Neural progenitor cell (in vitro differentiated cells): ENCODE results near the gene FIG4. TPM values are rescaled to one million over a fixed set of nuclear protein-coding genes. Genes with fewer than 3 reads are reported as not detected.

ENCODE experiments used
- DNase-seq: peaks from one replicate; pipeline ENCODE4 v3.0.0-alpha.2; 2016; ENCODE audit warnings: low spot score
- H2AFZ ChIP-seq: fragments of 200-600 bp; sonication (generic); replicated peaks from 2 replicates; pipeline ENCODE4 v1.6.1; 2016; ENCODE audit warnings: antibody characterized with exemption
- H3F3A ChIP-seq: fragments of 200-600 bp; sonication (generic); 2 replicates; pipeline ENCODE4 v1.6.1; 2016; ENCODE audit warnings: antibody characterized with exemption, low read depth
- H3K27ac ChIP-seq: fragments of 200-600 bp; sonication (generic); 2 replicates; pipeline ENCODE4 v1.5.1; 2016; ENCODE audit warnings: mild to moderate bottlenecking
- H3K27me3 ChIP-seq: fragments of 200-600 bp; sonication (generic); 2 replicates; pipeline ENCODE4 v1.6.1; 2016; ENCODE audit warnings: mild to moderate bottlenecking, moderate library complexity
- H3K36me3 ChIP-seq: fragments of 200-600 bp; sonication (generic); 2 replicates; pipeline ENCODE4 v1.5.1; 2016
- H3K4me1 ChIP-seq: fragments of 200-600 bp; sonication (generic); 2 replicates; pipeline ENCODE4 v1.6.1; 2016; ENCODE audit warnings: mixed run types
- H3K4me2 ChIP-seq: fragments of 200-600 bp; sonication (generic); 2 replicates; pipeline ENCODE4 v1.6.1; 2016
- H3K4me3 ChIP-seq: fragments of 200-600 bp; sonication (generic); 2 replicates; pipeline ENCODE4 v1.5.1; 2016
- H3K79me2 ChIP-seq: fragments of 200-600 bp; sonication (generic); 2 replicates; pipeline ENCODE4 v1.6.1; 2016; ENCODE audit warnings: low read depth
- H3K9ac ChIP-seq: fragments of 200-600 bp; sonication (generic); 2 replicates; pipeline ENCODE4 v1.6.1; 2016
- H3K9me3 ChIP-seq: fragments of 200-600 bp; sonication (generic); 2 replicates; pipeline ENCODE4 v1.5.1; 2016; ENCODE audit warnings: low read depth
- H4K20me1 ChIP-seq: fragments of 200-600 bp; sonication (generic); 2 replicates; pipeline ENCODE4 v1.6.1; 2016; ENCODE audit warnings: low read depth
- H3K27ac Mint-ChIP-seq: 3 replicates; pipeline ENCODE4 v1.8.0; 2021; ENCODE audit warnings: mixed read lengths
- H3K27me3 Mint-ChIP-seq: 2 replicates; pipeline ENCODE4 v1.8.0; 2022; ENCODE audit warnings: low read depth, mild to moderate bottlenecking, inconsistent platforms, moderate library complexity, mixed read lengths; ENCODE audit not compliant: insufficient read depth
- H3K36me3 Mint-ChIP-seq: 3 replicates; pipeline ENCODE4 v1.8.0; 2021; ENCODE audit warnings: mixed read lengths
- H3K4me1 Mint-ChIP-seq: 3 replicates; pipeline ENCODE4 v1.8.0; 2021; ENCODE audit warnings: mixed read lengths
- H3K4me3 Mint-ChIP-seq: 3 replicates; pipeline ENCODE4 v1.8.0; 2021; ENCODE audit warnings: mild to moderate bottlenecking, moderate library complexity, mixed read lengths
- H3K9me3 Mint-ChIP-seq: 3 replicates; pipeline ENCODE4 v1.8.0; 2020; ENCODE audit warnings: mixed read lengths
- EZH2 ChIP-seq: fragments of 200-600 bp; sonication (generic); IDR thresholded peaks from 2 replicates; pipeline ENCODE4 v1.6.1; 2017; ENCODE audit warnings: antibody characterized with exemption, mild to moderate bottlenecking, moderate library complexity
- EZH2phosphoT487 ChIP-seq: fragments of 200-600 bp; sonication (generic); IDR thresholded peaks from 2 replicates; pipeline ENCODE4 v1.6.1; 2017; ENCODE audit warnings: antibody characterized with exemption
- total RNA-seq: library from RNA; depleted of rRNA; stranded (reverse); fragments of >200 nt; gene quantifications from 2 replicates; pipeline ENCODE4 v1.2.3, GENCODE V29; 2015; ENCODE audit warnings: low replicate concordance
- TF ChIP-seq, protein P1 (sequence below): fragments of 200-600 bp; sonication (generic); IDR thresholded peaks from 2 replicates; pipeline ENCODE4 v1.5.1; 2017; ENCODE audit warnings: antibody characterized with exemption, mild to moderate bottlenecking

FIG4 gene
- total RNA-seq, 1 donor from 2014 or later = 51.3 TPM

DNA sequence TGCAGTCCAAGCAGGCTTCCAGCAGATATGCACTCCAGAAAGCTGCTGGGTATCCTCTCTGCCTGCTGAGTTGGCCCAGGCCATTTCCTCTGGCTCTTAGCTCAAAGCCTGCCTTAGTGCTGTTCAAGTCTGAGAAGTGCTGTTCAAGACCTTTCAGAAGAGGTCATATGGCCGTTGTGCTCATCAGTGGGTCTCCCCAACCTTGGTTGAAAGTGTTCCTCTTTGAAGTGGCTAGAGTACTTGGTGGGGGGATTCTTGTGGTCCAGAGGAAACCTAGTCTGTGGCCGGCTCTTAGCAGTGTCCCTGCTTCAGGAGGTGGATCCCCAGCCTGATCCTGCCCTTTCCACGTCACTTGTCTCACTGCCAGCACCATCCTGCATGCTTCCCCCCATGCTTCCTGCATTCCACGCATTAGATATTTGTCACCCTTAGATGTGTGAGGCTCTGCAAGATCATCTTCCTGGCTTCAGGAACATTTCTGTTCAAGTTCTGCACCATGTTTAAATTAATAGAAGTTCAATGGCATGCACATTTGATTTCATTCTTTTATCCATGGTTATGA, 105.0 kb downstream of the FIG4 start:
- DNase-seq = no peak
- no peaks in the 10 kb centered on the region for H3K9me3 Mint-ChIP-seq
- no peak overlapping the region for H3K4me3 Mint-ChIP-seq
- no peaks in the 10 kb centered on the region for H3K36me3 Mint-ChIP-seq
- Histone ChIP-seq H3K79me2 (no peaks in the 10 kb centered on the region), H3F3A (no peaks in the 10 kb centered on the region), H2AFZ (no peak overlapping the region), H3K4me1 (no peaks in the 10 kb centered on the region), H3K4me3 (no peak overlapping the region), H3K4me2 (no peak overlapping the region), H3K9ac (no peak overlapping the region), H3K9me3 (no peaks in the 10 kb centered on the region), H3K36me3 (no peaks in the 10 kb centered on the region), H3K27me3 (no peaks in the 10 kb centered on the region), H4K20me1 (no peaks in the 10 kb centered on the region), H3K27ac (no peak overlapping the region)
- peaks cover 27% of the 10 kb centered on the region for H3K4me1 Mint-ChIP-seq
- H3K27ac Mint-ChIP-seq = no peak overlapping the region
- TF ChIP-seq EZH2phosphoT487 (no peak), EZH2 (no peak)
- TF ChIP-seq, protein P1, sequence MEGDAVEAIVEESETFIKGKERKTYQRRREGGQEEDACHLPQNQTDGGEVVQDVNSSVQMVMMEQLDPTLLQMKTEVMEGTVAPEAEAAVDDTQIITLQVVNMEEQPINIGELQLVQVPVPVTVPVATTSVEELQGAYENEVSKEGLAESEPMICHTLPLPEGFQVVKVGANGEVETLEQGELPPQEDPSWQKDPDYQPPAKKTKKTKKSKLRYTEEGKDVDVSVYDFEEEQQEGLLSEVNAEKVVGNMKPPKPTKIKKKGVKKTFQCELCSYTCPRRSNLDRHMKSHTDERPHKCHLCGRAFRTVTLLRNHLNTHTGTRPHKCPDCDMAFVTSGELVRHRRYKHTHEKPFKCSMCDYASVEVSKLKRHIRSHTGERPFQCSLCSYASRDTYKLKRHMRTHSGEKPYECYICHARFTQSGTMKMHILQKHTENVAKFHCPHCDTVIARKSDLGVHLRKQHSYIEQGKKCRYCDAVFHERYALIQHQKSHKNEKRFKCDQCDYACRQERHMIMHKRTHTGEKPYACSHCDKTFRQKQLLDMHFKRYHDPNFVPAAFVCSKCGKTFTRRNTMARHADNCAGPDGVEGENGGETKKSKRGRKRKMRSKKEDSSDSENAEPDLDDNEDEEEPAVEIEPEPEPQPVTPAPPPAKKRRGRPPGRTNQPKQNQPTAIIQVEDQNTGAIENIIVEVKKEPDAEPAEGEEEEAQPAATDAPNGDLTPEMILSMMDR = no peak
- no peaks in the 10 kb centered on the region for H3K27me3 Mint-ChIP-seq

DNA sequence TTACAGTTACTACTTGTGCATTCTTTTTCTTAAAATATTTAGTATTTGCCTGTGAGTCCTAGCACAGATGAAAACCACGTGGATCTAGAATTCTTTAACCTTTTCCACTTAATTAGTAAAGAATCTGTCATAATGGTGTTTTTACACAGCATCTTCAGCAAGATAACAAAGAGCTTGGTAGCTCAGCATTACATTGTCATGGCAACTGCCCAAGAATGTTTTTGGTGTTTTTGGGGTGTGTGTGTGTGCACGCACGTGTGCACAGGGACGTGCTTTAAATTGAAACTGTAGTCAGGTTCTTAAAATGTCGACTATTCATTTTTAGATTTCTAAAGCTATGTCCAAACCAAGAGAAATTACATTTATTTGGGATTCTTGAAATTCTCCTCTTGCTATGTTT, 108.0 kb downstream of the FIG4 start:
- H3K4me1 Mint-ChIP-seq = peaks cover 21% of the 10 kb centered on the region
- no peak overlapping the region for H3K27ac Mint-ChIP-seq
- H3K9me3 Mint-ChIP-seq = no peaks in the 10 kb centered on the region
- Histone ChIP-seq H3K79me2 (no peaks in the 10 kb centered on the region), H3K36me3 (no peaks in the 10 kb centered on the region), H3K4me3 (no peak overlapping the region), H3K27me3 (no peaks in the 10 kb centered on the region), H3K9ac (no peak overlapping the region), H3F3A (no peaks in the 10 kb centered on the region), H2AFZ (no peak overlapping the region), H3K9me3 (no peaks in the 10 kb centered on the region), H4K20me1 (no peaks in the 10 kb centered on the region), H3K4me2 (no peak overlapping the region), H3K4me1 (peaks cover 3% of the 10 kb centered on the region), H3K27ac (no peak overlapping the region)
- H3K27me3 Mint-ChIP-seq = no peaks in the 10 kb centered on the region
- H3K4me3 Mint-ChIP-seq = no peak overlapping the region
- TF ChIP-seq, protein P1 = no peak
- TF ChIP-seq EZH2 (no peak), EZH2phosphoT487 (no peak)
- no peak for DNase-seq
- no peaks in the 10 kb centered on the region for H3K36me3 Mint-ChIP-seq

DNA sequence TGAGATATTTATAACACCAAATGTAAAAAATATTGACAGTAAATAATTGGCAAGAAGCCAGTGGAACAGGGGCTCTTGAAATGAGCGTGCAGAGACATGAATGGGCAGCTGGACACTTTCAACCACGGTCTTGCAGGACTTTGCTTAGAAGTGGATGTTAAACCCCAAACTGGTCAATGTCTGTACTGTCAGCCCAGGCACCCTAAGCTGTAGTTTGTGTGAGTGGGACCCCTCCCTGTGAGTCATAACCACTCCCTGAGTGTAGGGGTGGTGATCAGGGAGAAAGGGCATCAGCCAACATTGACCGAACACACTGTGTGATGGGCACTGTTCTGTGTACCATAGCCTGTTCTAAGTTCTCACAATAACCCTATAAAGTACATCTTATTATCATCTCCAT, 108.6 kb downstream of the FIG4 start:
- Mint-ChIP-seq H3K36me3 (no peaks in the 10 kb centered on the region), H3K4me3 (no peak overlapping the region), H3K9me3 (no peaks in the 10 kb centered on the region), H3K4me1 (peaks cover 21% of the 10 kb centered on the region), H3K27me3 (no peaks in the 10 kb centered on the region), H3K27ac (no peak overlapping the region)
- H3K79me2 ChIP-seq = no peaks in the 10 kb centered on the region
- H3K9me3 ChIP-seq = no peaks in the 10 kb centered on the region
- no peaks in the 10 kb centered on the region for H4K20me1 ChIP-seq
- no peak overlapping the region for H2AFZ ChIP-seq
- DNase-seq = no peak
- no peaks in the 10 kb centered on the region for H3F3A ChIP-seq
- H3K27ac ChIP-seq = no peak overlapping the region
- H3K9ac ChIP-seq = no peak overlapping the region
- H3K27me3 ChIP-seq = no peaks in the 10 kb centered on the region
- no peak overlapping the region for H3K4me3 ChIP-seq
- no peaks in the 10 kb centered on the region for H3K36me3 ChIP-seq
- H3K4me1 ChIP-seq = peaks cover 3% of the 10 kb centered on the region
- H3K4me2 ChIP-seq = no peak overlapping the region
- TF ChIP-seq EZH2 (no peak), EZH2phosphoT487 (no peak)
- TF ChIP-seq, protein P1 = no peak
